Ishikawa (cell line): ENCODE results near the gene ARHGEF7.

Source experiments
- CEBPB ChIP-seq: IDR thresholded peaks from 2 replicates; pipeline ENCODE4 v1.6.1; 2012
- CREB1 ChIP-seq: IDR thresholded peaks from 2 replicates; pipeline ENCODE4 v1.6.1; 2012; ENCODE audit warnings: low read depth
- EGR1 ChIP-seq: IDR thresholded peaks from 2 replicates; pipeline ENCODE4 v1.6.1; 2012
- EP300 ChIP-seq: IDR thresholded peaks from 2 replicates; pipeline ENCODE4 v1.6.1; 2012; ENCODE audit warnings: borderline replicate concordance
- FOXM1 ChIP-seq: IDR thresholded peaks from 2 replicates; pipeline ENCODE4 v1.6.1; 2012; ENCODE audit warnings: low read depth, borderline replicate concordance
- MAX ChIP-seq: IDR thresholded peaks from 2 replicates; pipeline ENCODE4 v1.6.1; 2012
- NFIC ChIP-seq: IDR thresholded peaks from 2 replicates; pipeline ENCODE4 v1.6.1; 2012
- RAD21 ChIP-seq: IDR thresholded peaks from 2 replicates; pipeline ENCODE4 v1.6.1; 2012; ENCODE audit warnings: low read depth
- REST ChIP-seq: IDR thresholded peaks from 2 replicates; pipeline ENCODE4 v1.6.1; 2012; ENCODE audit warnings: low read depth, mild to moderate bottlenecking
- TAF1 ChIP-seq: IDR thresholded peaks from 2 replicates; pipeline ENCODE4 v1.6.1; 2012; ENCODE audit warnings: low read depth, mild to moderate bottlenecking
- TCF12 ChIP-seq: IDR thresholded peaks from 2 replicates; pipeline ENCODE4 v1.6.1; 2012; ENCODE audit warnings: low read depth
- TEAD4 ChIP-seq: IDR thresholded peaks from 2 replicates; pipeline ENCODE4 v1.6.1; 2012
- USF1 ChIP-seq: IDR thresholded peaks from 2 replicates; pipeline ENCODE4 v1.6.1; 2012
- YY1 ChIP-seq: IDR thresholded peaks from 2 replicates; pipeline ENCODE4 v1.6.1; 2012; ENCODE audit warnings: low read depth
- ZBTB7A ChIP-seq: IDR thresholded peaks from 2 replicates; pipeline ENCODE4 v1.6.1; 2012; ENCODE audit warnings: low read depth

Gene ARHGEF7

GRCh38 chr13:111184458-111185401, 69.6 kb downstream of the ARHGEF7 start:
- TF ChIP-seq MAX (no peak), CREB1 (no peak), FOXM1 (no peak), YY1 (no peak), TAF1 (no peak), RAD21 (no peak), CEBPB (no peak), REST (no peak), EGR1 (no peak), NFIC (no peak), TCF12 (no peak), USF1 (no peak), ZBTB7A (no peak)

- TF ChIP-seq CREB1 (no peak), ZBTB7A (no peak), TAF1 (no peak), RAD21 (no peak), NFIC (no peak), CEBPB (no peak), FOXM1 (no peak), TCF12 (no peak), TEAD4 (no peak), REST (no peak), USF1 (no peak), MAX (no peak), EGR1 (no peak), EP300 (no peak), YY1 (no peak)
Measured at GRCh38 chr13:111186305-111186935, 71.3 kb downstream of the ARHGEF7 start.

- TF ChIP-seq USF1 (no peak), TAF1 (no peak), REST (no peak), FOXM1 (no peak), CEBPB (no peak)
Measured at GRCh38 chr13:111187960-111188541, 72.9 kb downstream of the ARHGEF7 start.
